OCI-LY1 (cell line): ENCODE results near the gene HSPA13.

Source experiments
- H2AFZ ChIP-seq: fragments of 200-600 bp; sonication (generic), shearing (Covaris generic); 2 replicates; pipeline ENCODE4 v1.6.0; 2014; ENCODE audit warnings: antibody characterized with exemption, mild to moderate bottlenecking, low read length
- H3F3A ChIP-seq: fragments of 200-600 bp; sonication (generic), shearing (Covaris generic); 2 replicates; pipeline ENCODE4 v1.6.0; 2014; ENCODE audit warnings: mild to moderate bottlenecking, antibody characterized with exemption, low read length, moderate library complexity; ENCODE audit not compliant: insufficient read depth
- H3K27ac ChIP-seq: fragments of 200-600 bp; sonication (generic); 2 replicates; pipeline ENCODE4 v1.5.1; 2014; ENCODE audit warnings: low read length, mixed run types, mild to moderate bottlenecking, low read depth; ENCODE audit not compliant: poor library complexity, severe bottlenecking
- H3K27me3 ChIP-seq: fragments of 200-600 bp; sonication (generic); 2 replicates; pipeline ENCODE4 v1.6.0; 2014; ENCODE audit warnings: antibody characterized with exemption, mild to moderate bottlenecking, low read length, moderate library complexity; ENCODE audit not compliant: insufficient read depth
- H3K36me3 ChIP-seq: fragments of 200-600 bp; sonication (generic); 2 replicates; pipeline ENCODE4 v1.6.1; 2014; ENCODE audit warnings: mild to moderate bottlenecking, antibody characterized with exemption, low read length, moderate library complexity, mixed read lengths; ENCODE audit not compliant: insufficient read depth
- H3K4me1 ChIP-seq: fragments of 200-600 bp; sonication (generic); 2 replicates; pipeline ENCODE4 v1.5.1; 2014; ENCODE audit warnings: mild to moderate bottlenecking, low read length, moderate library complexity; ENCODE audit not compliant: insufficient read depth, severe bottlenecking
- H3K4me2 ChIP-seq: fragments of 200-600 bp; sonication (generic), shearing (Covaris generic); 2 replicates; pipeline ENCODE4 v1.6.1; 2014; ENCODE audit warnings: low read length
- H3K4me3 ChIP-seq: fragments of 200-600 bp; sonication (generic); 2 replicates; pipeline ENCODE4 v1.5.1; 2014; ENCODE audit warnings: low read length, low read depth, mild to moderate bottlenecking, mixed read lengths; ENCODE audit not compliant: poor library complexity, severe bottlenecking
- H3K79me2 ChIP-seq: fragments of 200-600 bp; shearing (Covaris generic); 2 replicates; pipeline ENCODE4 v1.6.1; 2016; ENCODE audit warnings: mixed run types, low read length, mixed read lengths; ENCODE audit not compliant: insufficient read depth
- H3K9ac ChIP-seq: fragments of 200-600 bp; sonication (generic), shearing (Covaris generic); 2 replicates; pipeline ENCODE4 v1.6.1; 2014; ENCODE audit warnings: mild to moderate bottlenecking, low read length, mixed read lengths
- H3K9me2 ChIP-seq: fragments of 200-600 bp; sonication (generic), shearing (Covaris generic); 2 replicates; pipeline ENCODE4 v1.6.1; 2014; ENCODE audit warnings: low read depth, mild to moderate bottlenecking, low read length, mixed read lengths
- H3K9me3 ChIP-seq: fragments of 200-600 bp; shearing (Covaris generic); 2 replicates; pipeline ENCODE4 v1.6.1; 2014; ENCODE audit warnings: low read length, mixed read lengths
- H4K20me1 ChIP-seq: fragments of 200-600 bp; sonication (generic), shearing (Covaris generic); 2 replicates; pipeline ENCODE4 v1.6.0; 2016; ENCODE audit warnings: mild to moderate bottlenecking, low read length; ENCODE audit not compliant: insufficient read depth
- CTCF ChIP-seq: fragments of 200-600 bp; sonication (generic), shearing (Covaris generic); IDR thresholded peaks from 2 replicates; pipeline ENCODE4 v1.5.1; 2017; ENCODE audit warnings: mild to moderate bottlenecking, antibody characterized with exemption, low read length, moderate library complexity, mixed read lengths
- EZH2 ChIP-seq: fragments of 200-600 bp; sonication (generic), shearing (Covaris generic); IDR thresholded peaks from 2 replicates; pipeline ENCODE4 v1.8.0; 2017; ENCODE audit warnings: borderline replicate concordance, mixed run types, mild to moderate bottlenecking, antibody characterized with exemption, low read length, moderate library complexity, mixed read lengths

The HSPA13 gene

GRCh38 chr21:14401217-14401616, 18.3 kb upstream of the HSPA13 start:
- Histone ChIP-seq H2AFZ (no peak overlapping the region), H3K9me2 (no peaks in the 10 kb centered on the region), H3K27ac (no peak overlapping the region), H3K36me3 (no peaks in the 10 kb centered on the region), H3F3A (no peaks in the 10 kb centered on the region), H3K27me3 (no peaks in the 10 kb centered on the region), H4K20me1 (no peaks in the 10 kb centered on the region), H3K4me3 (no peak overlapping the region), H3K79me2 (no peaks in the 10 kb centered on the region), H3K9me3 (no peaks in the 10 kb centered on the region), H3K4me2 (no peak overlapping the region), H3K9ac (no peak overlapping the region), H3K4me1 (no peaks in the 10 kb centered on the region)
- TF ChIP-seq CTCF (no peak), EZH2 (no peak)

GRCh38 chr21:14388282-14388681, 5.3 kb upstream of the HSPA13 start:
- Histone ChIP-seq H2AFZ (no peak overlapping the region), H3K9me3 (no peaks in the 10 kb centered on the region), H3K4me3 (no peak overlapping the region), H3K36me3 (no peaks in the 10 kb centered on the region), H3K4me1 (peaks cover 10% of the 10 kb centered on the region), H3K9me2 (no peaks in the 10 kb centered on the region), H3K27me3 (no peaks in the 10 kb centered on the region; the same call in 1 of the 2 replicates), H3K4me2 (no peak overlapping the region), H3K9ac (no peak overlapping the region), H3F3A (no peaks in the 10 kb centered on the region), H3K27ac (no peak overlapping the region), H3K79me2 (no peaks in the 10 kb centered on the region), H4K20me1 (no peaks in the 10 kb centered on the region)
- TF ChIP-seq EZH2, result no peak
- TF ChIP-seq CTCF, result no peak

GRCh38 chr21:14384453-14384852, 1.5 kb upstream of the HSPA13 start:
- no peaks in the 10 kb centered on the region for H3K27me3 ChIP-seq
- peaks cover 16% of the 10 kb centered on the region for H3K79me2 ChIP-seq
- TF ChIP-seq EZH2, result no peak
- no peak for TF ChIP-seq CTCF
- peak overlapping the region; percentile 84 for H3K4me3 ChIP-seq
- H3K4me1 ChIP-seq, result peaks cover 37% of the 10 kb centered on the region
- H3K9ac ChIP-seq, result no peak overlapping the region; the same call in 1 of the 2 replicates
- no peaks in the 10 kb centered on the region for H3K9me3 ChIP-seq
- H3K9me2 ChIP-seq, result no peaks in the 10 kb centered on the region
- H3K36me3 ChIP-seq, result no peaks in the 10 kb centered on the region
- no peak overlapping the region for H3K27ac ChIP-seq
- H2AFZ ChIP-seq, result no peak overlapping the region
- H4K20me1 ChIP-seq, result 0 out of 2 replicates have a peak, but pooled peaks cover 2% of the 10 kb centered on the region
- H3K4me2 ChIP-seq, result peak overlapping the region; percentile 90
- no peaks in the 10 kb centered on the region for H3F3A ChIP-seq
